Stimulated activated CD4-positive, alpha-beta T cell treated with anti-CD3 and anti-CD28 coated beads, Interleukin-12 subunit alpha, Interleukin-12 subunit beta, amount 100 ng/mL, for 4 hours (primary cell): ENCODE measurements around the gene C9orf43.
A peak's percentile ranks its signal among the peaks of the same experiment; 100 is the strongest.
"Not testable (repeated sequence)": the region's sequence is repeated elsewhere in the genome, so short reads cannot be mapped to it uniquely, and the experiment has no call there.

ENCODE experiments used
- DNase-seq: peaks from one replicate; pipeline ENCODE4 v3.0.0-alpha.2; 2020

C9orf43 gene

GRCh38 chr9:113410207-113410864 lies at the start of gene C9orf43, which contains the start of gene POLE3:
C9orf43 (plus strand) TSS chr9:113410747; CDS start chr9:113413494, 2,747 bp downstream.
POLE3 (minus strand) TSS chr9:113410675; CDS start chr9:113410293, 382 bp downstream.
- DNase-seq: peak; percentile 95

- DNase-seq: no peak
These were observed 49.1 kb upstream of the C9orf43 start for GRCh38 chr9:113361304-113362018.

- no peak for DNase-seq
These were observed 47.2 kb upstream of the C9orf43 start for GRCh38 chr9:113363336-113363735.

- no peak for DNase-seq
These were observed 45.6 kb upstream of the C9orf43 start for GRCh38 chr9:113364951-113365350.

- DNase-seq: not testable (repeated sequence)
These were observed 44.9 kb upstream of the C9orf43 start for GRCh38 chr9:113365652-113366051.

GRCh38 chr9:113368348-113368981 lies 42.1 kb upstream of the C9orf43 start:
- no peak for DNase-seq

- DNase-seq: no peak
These were observed 41.3 kb upstream of the C9orf43 start for GRCh38 chr9:113368982-113369854.

- DNase-seq: no peak
These were observed 40.7 kb upstream of the C9orf43 start for GRCh38 chr9:113369855-113370140.

GRCh38 chr9:113370806-113371325 lies 39.7 kb upstream of the C9orf43 start:
- no peak for DNase-seq

GRCh38 chr9:113372059-113372458 lies 38.5 kb upstream of the C9orf43 start:
- DNase-seq: no peak

GRCh38 chr9:113373256-113373655 lies 37.3 kb upstream of the C9orf43 start:
- DNase-seq: no peak

- DNase-seq: no peak
These were observed 36.7 kb upstream of the C9orf43 start for GRCh38 chr9:113373676-113374392.

GRCh38 chr9:113375057-113376023 lies 35.2 kb upstream of the C9orf43 start:
- DNase-seq: no peak

GRCh38 chr9:113376634-113377567 lies 33.6 kb upstream of the C9orf43 start, which contains the start of gene HDHD3:
HDHD3 (minus strand) TSS chr9:113376986; CDS start chr9:113374354, 2,632 bp downstream.
- DNase-seq: peak; percentile 79

- DNase-seq: not testable (repeated sequence)
These were observed 31.3 kb upstream of the C9orf43 start for GRCh38 chr9:113379094-113379828.

- DNase-seq: not testable (repeated sequence)
These were observed 30.7 kb upstream of the C9orf43 start for GRCh38 chr9:113379829-113380210.

GRCh38 chr9:113380869-113381378 lies 29.6 kb upstream of the C9orf43 start:
- no peak for DNase-seq

GRCh38 chr9:113381441-113381840 lies 29.1 kb upstream of the C9orf43 start:
- not testable (repeated sequence) for DNase-seq
